Measurements from ENCODE around the gene SCN3A.

Gene SCN3A

GRCh38 chr2:165191096-165191728 lies 12.6 kb downstream of the SCN3A start:
- DNase-seq (ENCODE audit: low read depth) = no peak

DNA sequence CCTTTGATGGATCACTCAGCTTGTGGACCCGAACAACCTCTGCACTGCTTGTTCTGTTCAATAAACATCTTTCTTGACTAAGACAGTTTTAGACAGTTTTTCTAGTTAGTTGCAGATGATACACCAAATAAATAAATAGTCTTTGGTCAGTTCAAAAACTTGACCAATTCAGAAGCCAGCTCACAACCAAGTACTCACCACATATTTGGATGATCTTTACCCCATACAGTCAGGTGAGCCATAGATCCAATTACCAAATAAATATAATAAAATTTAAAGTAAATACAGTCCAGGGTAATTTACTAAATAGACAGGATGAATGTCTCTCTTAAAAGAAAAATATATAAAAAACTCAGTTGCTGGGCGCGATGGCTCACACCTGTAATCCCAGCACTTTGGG lies 18.2 kb downstream of the SCN3A start:
- DNase-seq (ENCODE audit: low read depth) = no peak

DNA sequence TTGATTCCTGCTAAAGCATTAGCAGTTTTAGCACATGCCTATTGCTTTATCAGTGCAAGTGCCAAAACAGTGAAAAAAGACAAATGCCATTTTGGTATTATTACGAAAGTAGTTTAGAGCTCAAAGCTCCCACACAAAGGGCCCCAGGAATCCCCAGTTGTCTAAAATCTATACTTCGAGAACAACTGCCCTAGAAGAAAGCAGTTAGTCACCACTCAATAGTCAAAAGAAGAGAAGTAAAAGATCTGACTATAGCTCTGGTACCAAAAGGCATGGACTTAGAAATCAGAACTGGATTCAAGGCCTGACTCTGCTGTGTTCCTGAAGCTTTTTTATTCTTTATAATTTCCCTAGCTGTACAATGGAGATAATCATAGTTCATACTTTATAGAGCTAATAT lies 21.8 kb downstream of the SCN3A start:
- DNase-seq (ENCODE audit: low read depth) = no peak

- DNase-seq (ENCODE audit: low read depth) = no peak
These were observed 27.1 kb downstream of the SCN3A start for GRCh38 chr2:165176780-165177179.

GRCh38 chr2:165173215-165173614 lies 30.6 kb downstream of the SCN3A start:
- no peak for DNase-seq (ENCODE audit: low read depth)

DNA sequence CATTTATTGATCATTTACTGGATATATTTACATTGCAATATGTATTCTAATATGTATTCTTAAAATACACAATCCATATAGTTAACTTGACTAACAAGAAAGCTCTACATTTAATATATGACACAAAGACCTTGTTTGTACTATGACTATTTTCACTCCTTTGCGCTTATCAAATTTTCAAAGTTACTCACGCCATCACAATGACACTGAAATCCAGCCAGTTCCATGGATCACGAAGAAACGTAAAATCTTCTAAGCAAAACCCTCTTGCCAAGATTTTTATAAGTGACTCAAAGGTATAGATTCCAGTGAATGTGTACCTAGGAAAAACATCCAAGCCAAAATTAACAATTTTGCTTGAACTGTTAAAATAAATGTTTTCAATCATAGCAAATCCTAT lies 39.6 kb downstream of the SCN3A start:
- DNase-seq (ENCODE audit: low read depth) = no peak

DNA sequence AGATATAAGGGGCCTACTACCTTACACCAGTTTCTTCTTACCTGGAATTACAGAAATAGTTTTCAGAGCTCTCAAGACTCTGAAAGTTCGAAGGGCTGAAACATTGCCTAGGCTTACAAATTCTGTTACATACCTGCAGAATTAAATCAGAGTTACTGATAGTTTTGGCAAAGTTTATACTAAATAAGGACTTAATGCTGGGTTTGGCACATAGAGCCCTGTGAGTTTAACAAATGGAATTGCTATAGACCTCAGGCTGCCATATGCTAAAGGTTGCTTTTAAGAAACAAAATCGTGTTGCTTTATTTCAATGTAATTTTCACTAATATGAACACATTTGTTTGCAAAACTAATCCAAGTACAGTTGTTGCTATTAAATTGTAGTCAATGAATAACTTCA lies 40.1 kb downstream of the SCN3A start:
- DNase-seq (ENCODE audit: low read depth) = no peak

- DNase-seq (ENCODE audit: low read depth) = no peak
These were observed 41.4 kb downstream of the SCN3A start for GRCh38 chr2:165162466-165162865.

DNA sequence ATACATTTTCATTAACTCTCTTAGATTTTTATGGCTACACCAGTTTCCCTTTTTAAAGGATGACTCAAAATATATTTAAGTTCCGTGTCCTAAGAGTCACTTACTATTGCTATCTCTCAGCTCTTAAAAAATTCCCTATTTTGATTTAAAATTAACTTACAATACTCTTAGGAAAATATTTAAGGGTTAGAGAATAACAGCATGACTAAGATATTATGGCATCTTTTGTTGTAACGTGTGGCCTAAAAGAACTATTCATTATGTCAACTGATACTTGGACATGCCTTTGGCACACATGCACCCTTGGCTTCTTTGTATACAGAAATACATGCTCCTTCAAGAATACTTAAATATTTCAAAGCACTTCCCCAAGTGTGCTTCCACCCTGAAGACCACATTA lies 42.3 kb downstream of the SCN3A start:
- peak; percentile 22 for DNase-seq (ENCODE audit: low read depth)

GRCh38 chr2:165157160-165157559 lies 46.7 kb downstream of the SCN3A start:
- DNase-seq (ENCODE audit: low read depth) = no peak

GRCh38 chr2:165155152-165155551 lies 48.7 kb downstream of the SCN3A start:
- peak; percentile 3 for DNase-seq (ENCODE audit: low read depth)

GRCh38 chr2:165149439-165149838 lies 54.4 kb downstream of the SCN3A start:
- no peak for DNase-seq (ENCODE audit: low read depth)

- no peak for DNase-seq (ENCODE audit: low read depth)
These were observed 56.4 kb downstream of the SCN3A start for GRCh38 chr2:165147186-165148045.

DNA sequence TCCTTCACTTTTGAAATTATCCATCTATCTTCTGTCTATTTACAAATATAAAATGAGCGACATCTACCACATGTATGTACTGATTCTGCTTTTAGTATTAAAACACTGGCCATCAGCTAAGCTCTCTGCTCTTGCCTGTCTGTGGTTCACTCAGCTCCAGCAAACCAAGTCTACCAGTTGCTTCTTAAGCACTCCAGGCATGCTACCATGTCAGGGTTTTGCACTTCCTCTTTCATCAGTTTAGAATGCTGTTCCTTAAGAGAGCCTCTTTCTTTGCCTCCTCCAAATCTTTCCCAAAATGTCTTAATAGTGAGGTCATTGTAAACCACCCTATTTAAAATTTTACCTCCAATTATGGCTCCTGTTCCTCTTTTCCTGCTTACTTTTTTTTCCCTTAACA lies 59.5 kb downstream of the SCN3A start:
- no peak for DNase-seq (ENCODE audit: low read depth)

DNA sequence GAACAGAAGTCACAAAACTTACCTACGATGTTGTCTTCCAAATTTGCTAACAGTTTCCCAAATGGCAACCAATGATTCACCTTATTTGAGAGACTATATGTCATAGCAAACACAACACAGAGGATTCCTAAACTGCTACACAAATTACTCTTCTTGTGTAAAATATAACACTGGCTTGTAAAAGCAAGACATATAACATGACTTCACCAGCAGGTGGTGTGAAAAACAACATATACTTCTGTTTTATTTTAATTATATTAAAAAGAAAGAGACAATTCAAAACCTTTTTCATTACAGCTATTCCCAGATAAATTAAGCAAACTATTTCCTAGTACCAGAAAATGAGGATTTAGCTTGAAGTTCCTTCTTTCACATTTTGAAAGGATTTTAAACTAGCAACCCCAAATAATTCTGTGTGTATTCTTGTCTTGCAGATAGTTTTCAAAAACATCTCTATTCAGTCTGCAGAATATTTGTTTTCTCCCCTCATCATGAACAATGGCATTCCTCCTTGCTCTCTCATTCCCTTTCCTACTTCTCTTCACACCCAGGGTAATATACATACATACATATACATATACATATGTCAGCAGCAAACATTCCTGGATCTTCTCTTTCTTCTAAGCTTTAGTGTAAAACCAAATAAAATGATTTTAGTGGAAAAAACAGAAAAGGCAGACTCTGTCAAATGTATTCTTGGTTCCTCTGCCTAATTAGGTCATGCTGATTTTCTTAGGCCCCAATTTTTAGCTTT lies 62.1 kb downstream of the SCN3A start:
- DNase-seq (ENCODE audit: low read depth) = peak; percentile 21

DNA sequence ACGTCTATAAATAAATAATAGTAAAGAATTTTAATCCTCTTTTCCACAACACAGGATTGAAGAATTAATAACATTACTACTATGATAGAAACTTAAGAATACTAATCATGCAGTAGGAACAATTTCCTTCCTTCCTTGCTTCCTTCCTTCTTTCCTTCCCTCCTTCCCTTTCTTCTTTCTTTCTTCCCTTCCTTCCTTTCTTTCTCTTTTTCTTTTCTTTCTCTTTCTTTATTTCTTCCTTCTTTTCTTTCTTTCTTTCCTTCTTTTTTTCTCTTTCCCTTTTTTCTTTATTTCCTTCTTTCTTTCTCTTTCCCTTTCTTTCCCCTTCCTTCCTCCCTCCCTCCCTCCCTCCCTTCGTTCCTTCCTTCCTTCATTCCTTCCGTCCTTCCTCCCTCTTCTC lies 77.6 kb downstream of the SCN3A start:
- no peak for DNase-seq (ENCODE audit: low read depth)

GRCh38 chr2:165122521-165122920 lies 81.3 kb downstream of the SCN3A start:
- DNase-seq (ENCODE audit: low read depth) = no peak

DNA sequence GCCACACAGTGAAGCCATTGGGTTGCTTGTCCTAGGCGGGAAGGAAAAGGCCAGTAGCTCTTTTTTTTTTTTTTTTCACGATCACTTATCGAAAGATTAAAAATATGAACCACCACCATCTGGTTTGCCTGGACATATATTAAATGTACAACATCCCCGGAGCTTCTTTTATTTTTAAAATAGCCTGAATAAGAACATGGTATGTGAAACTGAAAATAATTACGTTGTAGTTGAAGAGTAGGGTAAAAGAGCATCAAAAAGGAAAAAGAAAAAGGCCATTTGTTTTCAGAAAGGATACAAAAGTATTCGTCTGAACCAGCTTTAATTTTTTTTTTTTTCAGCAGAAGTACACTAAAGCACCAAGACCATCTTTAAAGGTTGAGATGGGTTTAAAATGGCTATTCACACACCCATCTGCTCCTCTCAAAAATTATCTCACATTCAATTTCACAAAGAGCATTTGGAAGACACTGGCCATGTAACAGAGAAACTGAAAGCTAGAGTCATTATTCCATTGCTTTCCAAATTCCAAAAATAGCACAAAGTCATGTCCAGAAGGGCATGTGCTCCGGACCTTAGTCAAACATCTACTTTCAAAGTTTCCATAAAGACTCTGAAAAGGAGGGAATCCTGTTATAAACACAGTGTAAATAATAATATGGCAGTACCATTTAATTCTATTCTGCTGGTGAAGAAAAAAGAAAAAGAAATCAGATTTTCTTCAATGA lies 82.9 kb downstream of the SCN3A start:
- no peak for DNase-seq (ENCODE audit: low read depth)

DNA sequence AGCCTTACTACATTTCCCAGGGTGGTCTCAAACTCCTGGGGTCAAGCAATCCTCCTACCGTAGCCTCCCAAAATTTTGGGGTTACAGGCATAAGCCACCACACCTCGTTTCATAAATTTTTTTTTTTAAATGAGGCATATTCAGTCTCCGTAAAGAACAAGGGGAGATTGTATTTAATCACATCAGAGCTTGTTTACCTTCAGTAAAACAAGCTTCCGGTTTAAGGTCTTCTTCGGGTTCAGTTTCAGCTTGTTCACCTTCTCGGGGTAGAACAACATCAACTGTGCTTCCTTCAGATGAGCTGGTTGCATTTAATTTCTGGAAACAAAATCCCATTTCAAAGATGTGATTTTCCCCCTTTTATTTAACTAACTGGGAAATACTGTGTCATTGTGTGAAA lies 88.6 kb downstream of the SCN3A start:
- DNase-seq (ENCODE audit: low read depth) = no peak

- DNase-seq (ENCODE audit: low read depth) = peak; percentile 76
These were observed 89.4 kb downstream of the SCN3A start for GRCh38 chr2:165114346-165114939.

GRCh38 chr2:165113414-165113813 lies 90.4 kb downstream of the SCN3A start:
- DNase-seq (ENCODE audit: low read depth) = peak; percentile 45

- DNase-seq (ENCODE audit: low read depth) = no peak
These were observed 91.1 kb downstream of the SCN3A start for GRCh38 chr2:165112789-165113188.

Data from ELR (cell line).